ENCODE data around the gene PGC.

Gene PGC

GRCh38 chr6:41728073-41728936 lies 18.9 kb downstream of the PGC start:
- no peak for DNase-seq

GRCh38 chr6:41727705-41728072 lies 19.5 kb downstream of the PGC start:
- DNase-seq = no peak

GRCh38 chr6:41726876-41727275 lies 20.3 kb downstream of the PGC start:
- DNase-seq = peak; percentile 11

GRCh38 chr6:41724586-41725501 lies 22.4 kb downstream of the PGC start:
- DNase-seq = no peak

GRCh38 chr6:41724228-41724580 lies 23.0 kb downstream of the PGC start:
- DNase-seq = no peak

- peak; percentile 26 for DNase-seq
Observed at GRCh38 chr6:41723530-41724227, 23.5 kb downstream of the PGC start.

- DNase-seq = no peak
Observed at GRCh38 chr6:41722969-41723529, 24.1 kb downstream of the PGC start.

GRCh38 chr6:41721414-41721813 lies 25.8 kb downstream of the PGC start:
- DNase-seq = no peak

- DNase-seq = no peak
Observed at GRCh38 chr6:41720783-41721182, 26.4 kb downstream of the PGC start.

GRCh38 chr6:41720262-41720620 lies 27.0 kb downstream of the PGC start:
- no peak for DNase-seq

GRCh38 chr6:41719436-41720261 lies 27.5 kb downstream of the PGC start:
- DNase-seq = no peak

GRCh38 chr6:41718828-41719227 lies 28.4 kb downstream of the PGC start:
- no peak for DNase-seq

- no peak for DNase-seq
Observed at GRCh38 chr6:41717392-41717736, 29.8 kb downstream of the PGC start.

GRCh38 chr6:41716516-41717391 lies 30.4 kb downstream of the PGC start:
- DNase-seq = no peak

- DNase-seq = peak; percentile 10
Observed at GRCh38 chr6:41715795-41716515, 31.2 kb downstream of the PGC start.

- DNase-seq = no peak
Observed at GRCh38 chr6:41714556-41715273, 32.5 kb downstream of the PGC start.

GRCh38 chr6:41713650-41714291 lies 33.4 kb downstream of the PGC start:
- no peak for DNase-seq

GRCh38 chr6:41713159-41713649 lies 34.0 kb downstream of the PGC start:
- DNase-seq = no peak

GRCh38 chr6:41712651-41713103 lies 34.5 kb downstream of the PGC start:
- no peak for DNase-seq
